ENCODE data around the gene DCLRE1B.

- no peak for TF ChIP-seq CTCF (IDR thresholded peaks at IDR 0.05)
- no peak for TF ChIP-seq ZFX (IDR thresholded peaks at IDR 0.05; ENCODE audit: borderline replicate concordance)
These were observed 23.5 kb upstream of the DCLRE1B start for GRCh38 chr1:113881661-113882060.

Data from 22Rv1 (cell line).